HepG2 (cell line): ENCODE measurements around the gene APOLD1. TPM values are rescaled to one million over a fixed set of nuclear protein-coding genes. Genes with fewer than 3 reads are reported as not detected.

ENCODE experiments used
- ARID4A ChIP-seq: sonication (generic); formaldehyde crosslinking; IDR thresholded peaks from 2 replicates; pipeline ENCODE4 v1.5.0; 2020; ENCODE audit warnings: mild to moderate bottlenecking, missing genetic modification reagents, borderline replicate concordance
- GMEB2 ChIP-seq: IDR thresholded peaks from 2 replicates; pipeline ENCODE4 v1.6.1; 2016; ENCODE audit warnings: missing biosample characterization, missing genetic modification reagents, low read depth
- MAFK ChIP-seq, 2 experiments: IDR thresholded peaks in 1 of 2; conservative IDR thresholded peaks in 1 of 2; 2 replicates each; pipeline ENCODE4 v1.6.1; 2011; ENCODE audit warnings: improper control_type of control experiment in 2 of 2, low read length in 2 of 2
- MXD1 ChIP-seq: sonication (generic); formaldehyde crosslinking; IDR thresholded peaks from 2 replicates; pipeline ENCODE4 v1.4.0; 2020; ENCODE audit warnings: mild to moderate bottlenecking, missing genetic modification reagents
- NFIB ChIP-seq: sonication (generic); formaldehyde crosslinking; IDR thresholded peaks from 2 replicates; pipeline ENCODE4 v1.9.0; 2021; ENCODE audit warnings: missing genetic modification reagents, mild to moderate bottlenecking, borderline replicate concordance
- SMC3 ChIP-seq: IDR thresholded peaks from 2 replicates; pipeline ENCODE4 v1.6.1; 2011; ENCODE audit warnings: low read length, improper control_type of control experiment
- STAG1 ChIP-seq: sonication (generic); formaldehyde crosslinking; IDR thresholded peaks from 2 replicates; pipeline ENCODE4 v1.4.0; 2020; ENCODE audit warnings: missing genetic modification reagents
- UBTF ChIP-seq: sonication (generic); formaldehyde crosslinking; IDR thresholded peaks from 2 replicates; pipeline ENCODE4 v1.4.0; 2020; ENCODE audit warnings: mild to moderate bottlenecking, missing genetic modification reagents
- ZNF362 ChIP-seq: sonication (generic); formaldehyde crosslinking; IDR thresholded peaks from 2 replicates; pipeline ENCODE4 v1.4.0; 2020; ENCODE audit warnings: missing genetic modification reagents, mild to moderate bottlenecking, borderline replicate concordance
- ZNF713 ChIP-seq: sonication (generic); formaldehyde crosslinking; IDR thresholded peaks from 2 replicates; pipeline ENCODE4 v1.4.0; 2020; ENCODE audit warnings: mild to moderate bottlenecking, missing genetic modification reagents
- polyA plus RNA-seq, 8 experiments: library from polyadenylated mRNA; depleted of rRNA in 3 of 8; stranded (reverse) in 7 of 8; unstranded in 1 of 8; fragments of >200 nt; fragmentation: Illumina TruSeq in 4 of 8; extraction: Trizol in 4 of 8; gene quantifications; 2 replicates each; pipeline versions ENCODE4 v1.2.1 to v1.2.3, GENCODE V29; 2011 to 2016; ENCODE audit warnings: low read depth in 4 of 8, missing spikeins in 1 of 8, mixed read lengths in 1 of 8; ENCODE audit not compliant: insufficient read depth in 1 of 8
- total RNA-seq, 5 experiments: library from RNA; depleted of rRNA; stranded (reverse); fragments of >200 nt; fragmentation: Illumina TruSeq; extraction: Trizol; gene quantifications; 2 replicates each; pipeline ENCODE4 v1.2.3, GENCODE V29; 2016; ENCODE audit warnings: low read depth in 1 of 5

Gene APOLD1
- total and polyA plus RNA-seq, 2 of the 13 experiments (the other 11 are each of a cell fraction or from before 2014, with no cell fraction given) = 0.20 to 0.84 TPM

- TF ChIP-seq ARID4A (CRISPR knock-in tag) (no peak), NFIB (no peak), SMC3 (peak; percentile 30; the same call in 1 of the 2 replicates), MAFK (conservative IDR thresholded peaks at IDR 0.05 in 1 of 2, IDR thresholded peaks at IDR 0.05 in 1 of 2; ENCODE audit: low read length in 2 of 2) (peak; percentile 81 to 82), ZNF713 (CRISPR knock-in tag) (no peak), UBTF (CRISPR knock-in tag) (no peak), STAG1 (CRISPR knock-in tag) (peak; percentile 24; the same call in 1 of the 2 replicates), ZNF362 (CRISPR knock-in tag) (peak; percentile 57; the same call in 1 of the 2 replicates), MXD1 (CRISPR knock-in tag) (no peak), GMEB2 (no peak)
Observed at GRCh38 chr12:12736759-12737676, 48.4 kb upstream of the APOLD1 start (continued).
